GM18867 (cell line): Measurements from ENCODE around the gene PTGIS.
"Not testable (repeated sequence)": the region's sequence is repeated elsewhere in the genome, so short reads cannot be mapped to it uniquely, and the experiment has no call there.

Source experiments
- ATAC-seq: cut with Tn5 transposase; IDR thresholded peaks from one replicate; pipeline ENCODE4 v1.9.1; 2021; ENCODE audit warnings: mild to moderate bottlenecking, moderate library complexity; ENCODE audit not compliant: unreplicated experiment

The PTGIS gene

GRCh38 chr20:49567421-49568277 lies at the start of gene PTGIS:
TSS of gene PTGIS (minus strand) at chr20:49568137. CDS start at chr20:49568116, 21 bp downstream.
- no peak for ATAC-seq

GRCh38 chr20:49617394-49617793 lies 49.5 kb upstream of the PTGIS start:
- ATAC-seq, result not testable (repeated sequence)

GRCh38 chr20:49616154-49617007 lies 48.4 kb upstream of the PTGIS start:
- no peak for ATAC-seq

GRCh38 chr20:49615401-49616153 lies 47.6 kb upstream of the PTGIS start:
- no peak for ATAC-seq

- not testable (repeated sequence) for ATAC-seq
Observed at GRCh38 chr20:49615051-49615400, 47.1 kb upstream of the PTGIS start.

- ATAC-seq, result no peak
Observed at GRCh38 chr20:49614338-49615050, 46.6 kb upstream of the PTGIS start.

- ATAC-seq, result no peak
Observed at GRCh38 chr20:49612127-49612738, 44.3 kb upstream of the PTGIS start.

- ATAC-seq, result not testable (repeated sequence)
Observed at GRCh38 chr20:49611539-49612126, 43.7 kb upstream of the PTGIS start.

- peak; percentile 60 for ATAC-seq
Observed at GRCh38 chr20:49610691-49611538, 43.0 kb upstream of the PTGIS start.

GRCh38 chr20:49608752-49609670 lies 41.1 kb upstream of the PTGIS start:
- ATAC-seq, result peak; percentile 55

- no peak for ATAC-seq
Observed at GRCh38 chr20:49607568-49607967, 39.6 kb upstream of the PTGIS start.

GRCh38 chr20:49603209-49603627 lies 35.3 kb upstream of the PTGIS start:
- ATAC-seq, result no peak

GRCh38 chr20:49602345-49603208 lies 34.6 kb upstream of the PTGIS start:
- no peak for ATAC-seq

GRCh38 chr20:49601153-49601924 lies 33.4 kb upstream of the PTGIS start:
- no peak for ATAC-seq

- no peak for ATAC-seq
Observed at GRCh38 chr20:49599746-49600113, 31.8 kb upstream of the PTGIS start.

GRCh38 chr20:49597825-49598395 lies 30.0 kb upstream of the PTGIS start:
- ATAC-seq, result no peak
